ENCODE measurements around the gene CKMT1A. TPM values are rescaled to one million over a fixed set of nuclear protein-coding genes. Genes with fewer than 3 reads are reported as not detected.
"Not testable (repeated sequence)": the region's sequence is repeated elsewhere in the genome, so short reads cannot be mapped to it uniquely, and the experiment has no call there.

The CKMT1A gene
- total RNA-seq, 2 donors from 2014 or later: not detected

DNA sequence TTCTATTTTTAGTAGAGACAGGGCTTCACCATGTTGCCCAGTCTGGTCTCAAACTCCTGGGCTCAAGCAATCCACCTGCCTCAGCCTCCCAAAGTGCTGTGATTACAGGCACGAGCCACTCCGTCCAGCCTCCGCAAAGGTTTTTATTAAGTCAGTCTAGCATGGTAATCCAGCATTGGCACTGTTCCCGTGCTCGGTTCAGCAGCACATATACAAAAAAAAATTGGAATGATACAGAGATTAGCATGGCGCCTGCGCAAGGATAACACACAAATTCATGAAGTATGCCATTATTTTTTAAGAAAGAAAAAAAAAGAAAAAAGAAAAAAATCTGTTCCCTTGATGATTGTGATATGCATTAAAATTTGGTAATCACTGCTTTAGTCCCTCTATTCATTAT, 8.5 kb downstream of the CKMT1A start:
- H3K4me1 ChIP-seq (ENCODE audit: control insufficient read depth in 1 of 2, low read depth in 2 of 2): no peaks in the 10 kb centered on the region
- DNase-seq (ENCODE audit: low spot score) (no peak), ATAC-seq (ENCODE audit: insufficient number of reproducible peaks, low FRiP score, low read depth) (no peak)
- TF ChIP-seq, protein P1, sequence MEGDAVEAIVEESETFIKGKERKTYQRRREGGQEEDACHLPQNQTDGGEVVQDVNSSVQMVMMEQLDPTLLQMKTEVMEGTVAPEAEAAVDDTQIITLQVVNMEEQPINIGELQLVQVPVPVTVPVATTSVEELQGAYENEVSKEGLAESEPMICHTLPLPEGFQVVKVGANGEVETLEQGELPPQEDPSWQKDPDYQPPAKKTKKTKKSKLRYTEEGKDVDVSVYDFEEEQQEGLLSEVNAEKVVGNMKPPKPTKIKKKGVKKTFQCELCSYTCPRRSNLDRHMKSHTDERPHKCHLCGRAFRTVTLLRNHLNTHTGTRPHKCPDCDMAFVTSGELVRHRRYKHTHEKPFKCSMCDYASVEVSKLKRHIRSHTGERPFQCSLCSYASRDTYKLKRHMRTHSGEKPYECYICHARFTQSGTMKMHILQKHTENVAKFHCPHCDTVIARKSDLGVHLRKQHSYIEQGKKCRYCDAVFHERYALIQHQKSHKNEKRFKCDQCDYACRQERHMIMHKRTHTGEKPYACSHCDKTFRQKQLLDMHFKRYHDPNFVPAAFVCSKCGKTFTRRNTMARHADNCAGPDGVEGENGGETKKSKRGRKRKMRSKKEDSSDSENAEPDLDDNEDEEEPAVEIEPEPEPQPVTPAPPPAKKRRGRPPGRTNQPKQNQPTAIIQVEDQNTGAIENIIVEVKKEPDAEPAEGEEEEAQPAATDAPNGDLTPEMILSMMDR (IDR thresholded peaks at IDR 0.05): no peak
- H3K4me3 ChIP-seq: no peak overlapping the region
- H3K27ac ChIP-seq: no peak overlapping the region
- H3K36me3 ChIP-seq: no peaks in the 10 kb centered on the region
- no peaks in the 10 kb centered on the region for H3K9me3 ChIP-seq
- H3K27me3 ChIP-seq (replicated peaks; ENCODE audit: insufficient read depth): no peaks in the 10 kb centered on the region

DNA sequence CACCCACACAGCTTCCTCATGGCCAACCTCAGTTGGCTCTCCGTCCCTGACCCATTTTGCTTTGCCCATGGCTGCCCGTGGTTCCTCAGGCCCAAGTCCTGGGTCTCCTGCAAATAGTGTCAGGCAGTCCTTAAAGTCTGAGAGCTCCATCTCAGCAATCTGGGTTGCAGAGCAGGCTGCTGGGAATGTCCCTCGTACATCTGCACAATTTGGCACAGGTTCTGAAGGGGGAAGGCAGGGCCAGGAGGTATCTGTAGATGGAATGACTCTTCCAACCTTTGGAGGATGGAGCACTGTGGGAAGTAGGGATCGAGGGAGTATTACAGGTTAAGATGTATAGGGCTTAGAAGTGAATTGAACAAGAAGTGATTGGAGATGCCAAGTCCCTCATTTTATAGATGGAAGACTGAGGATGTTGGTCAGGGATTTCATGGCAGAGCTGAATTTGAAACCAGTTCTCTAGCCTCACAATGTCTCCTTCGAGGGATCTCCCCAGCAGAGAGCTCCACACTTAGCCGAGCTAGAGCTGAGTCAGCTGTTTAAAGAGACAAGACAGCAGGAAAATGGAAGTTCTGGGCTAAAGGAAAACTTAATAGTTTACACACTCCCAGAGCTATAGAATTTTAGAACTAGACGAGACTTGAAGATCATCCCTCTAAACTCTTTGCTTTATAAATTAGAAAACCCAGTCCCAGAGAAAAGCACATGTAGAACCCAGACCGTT, 9.2 kb downstream of the CKMT1A start:
- H3K4me1 ChIP-seq (ENCODE audit: control insufficient read depth in 1 of 2, low read depth in 2 of 2): no peaks in the 10 kb centered on the region
- ATAC-seq (ENCODE audit: insufficient number of reproducible peaks, low FRiP score, low read depth): no peak

DNA sequence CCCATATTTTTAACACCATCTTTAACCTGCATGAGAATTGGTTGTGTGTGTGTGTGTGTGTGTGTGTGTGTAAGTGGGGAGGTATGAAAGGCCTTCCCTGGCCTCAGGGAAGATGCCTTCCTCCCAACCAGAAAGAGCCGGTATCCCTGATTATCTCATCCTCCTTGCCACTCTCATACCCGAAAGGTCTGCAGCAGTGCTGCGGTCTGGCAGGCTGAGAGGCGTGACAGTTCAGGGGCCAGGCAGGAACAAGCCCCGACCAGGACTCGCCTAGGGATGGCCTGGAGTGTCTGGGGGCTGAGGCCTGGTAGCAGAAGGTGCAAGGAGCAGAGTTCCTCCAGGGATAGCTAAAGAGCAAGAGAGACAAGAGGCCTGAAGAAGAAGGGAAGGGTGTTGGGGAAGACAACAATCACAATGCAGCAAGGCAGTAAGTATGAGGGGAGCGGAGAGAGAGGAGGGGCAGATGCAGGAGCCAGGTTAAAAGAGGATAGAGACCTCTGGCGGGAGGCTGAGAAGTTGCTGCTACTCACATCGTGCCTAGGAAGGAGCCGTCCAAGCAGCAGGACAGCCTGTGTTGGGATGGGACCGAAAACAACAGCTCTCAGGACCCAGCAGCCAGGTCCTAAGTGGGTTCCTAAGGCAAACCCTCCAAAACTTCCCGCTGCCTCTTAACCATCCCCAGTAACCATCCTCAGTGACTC, 16.9 kb downstream of the CKMT1A start:
- H3K27me3 ChIP-seq (replicated peaks; ENCODE audit: insufficient read depth); ATAC-seq (ENCODE audit: insufficient number of reproducible peaks, low FRiP score, low read depth); H3K9me3 ChIP-seq; DNase-seq (ENCODE audit: low spot score); H3K36me3 ChIP-seq; H3K4me1 ChIP-seq (ENCODE audit: control insufficient read depth in 1 of 2, low read depth in 2 of 2); H3K4me3 ChIP-seq; H3K27ac ChIP-seq: not testable (repeated sequence)

More for the DNA sequence above, 9.2 kb downstream of the CKMT1A start:
- Histone ChIP-seq H3K9me3 (no peaks in the 10 kb centered on the region), H3K4me3 (no peak overlapping the region), H3K27ac (no peak overlapping the region), H3K27me3 (replicated peaks; ENCODE audit: insufficient read depth) (no peaks in the 10 kb centered on the region), H3K36me3 (no peaks in the 10 kb centered on the region)
- TF ChIP-seq, protein P1 (IDR thresholded peaks at IDR 0.05): no peak
- no peak for DNase-seq (ENCODE audit: low spot score)

DNA sequence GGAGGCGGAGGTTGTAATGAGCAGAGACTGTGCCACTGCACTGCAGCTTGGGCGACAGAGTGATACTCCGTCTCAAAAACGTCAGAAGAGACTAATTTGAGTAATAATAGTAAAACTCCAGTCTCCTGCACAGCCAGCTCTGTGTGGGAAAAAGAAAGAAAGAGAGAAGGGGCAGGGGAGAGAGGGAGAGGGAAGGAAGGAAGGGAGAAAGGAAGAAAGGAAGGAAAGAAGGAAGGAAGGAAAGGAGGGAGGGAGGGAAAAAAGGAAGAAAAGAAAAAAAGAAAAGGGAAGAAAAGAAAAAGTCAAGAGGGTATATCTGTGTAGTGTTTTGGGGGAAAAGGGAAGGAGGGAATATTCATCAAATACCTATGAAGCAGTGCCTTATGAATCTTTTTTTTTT, 29.5 kb downstream of the CKMT1A start:
- Histone ChIP-seq H3K4me1 (ENCODE audit: control insufficient read depth in 1 of 2, low read depth in 2 of 2) (peaks cover 9 to 13% of the 10 kb centered on the region in 2 donors), H3K9me3 (no peaks in the 10 kb centered on the region), H3K36me3 (no peaks in the 10 kb centered on the region), H3K27me3 (replicated peaks; ENCODE audit: insufficient read depth) (no peaks in the 10 kb centered on the region), H3K27ac (no peak overlapping the region), H3K4me3 (no peak overlapping the region)
- no peak for ATAC-seq (ENCODE audit: insufficient number of reproducible peaks, low FRiP score, low read depth)
- TF ChIP-seq, protein P1 (IDR thresholded peaks at IDR 0.05): no peak
- no peak for DNase-seq (ENCODE audit: low spot score)

DNA sequence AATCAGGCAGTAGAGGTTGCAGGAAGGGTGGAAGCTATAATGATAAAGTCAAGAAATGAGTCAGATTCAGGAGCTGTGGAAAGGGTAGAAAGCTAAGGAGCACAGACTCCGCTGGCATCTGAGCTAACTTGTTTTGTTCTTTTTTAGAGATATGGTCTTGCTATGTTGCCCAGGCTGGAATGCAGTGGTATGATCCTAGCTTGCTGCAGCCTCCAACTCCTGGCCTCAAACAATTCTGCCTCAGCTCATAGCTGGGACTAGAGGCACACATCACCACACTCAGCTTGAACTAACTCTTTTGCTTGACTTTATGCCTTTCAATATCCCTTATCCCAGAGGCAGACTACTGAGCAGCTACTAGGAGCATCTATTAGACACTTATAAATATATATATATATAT, 32.6 kb downstream of the CKMT1A start:
- H3K27ac ChIP-seq; DNase-seq (ENCODE audit: low spot score); H3K4me3 ChIP-seq; H3K9me3 ChIP-seq; H3K36me3 ChIP-seq; ATAC-seq (ENCODE audit: insufficient number of reproducible peaks, low FRiP score, low read depth); H3K27me3 ChIP-seq (replicated peaks; ENCODE audit: insufficient read depth): not testable (repeated sequence)
- H3K4me1 ChIP-seq (ENCODE audit: control insufficient read depth in 1 of 2, low read depth in 2 of 2): peaks cover 13 to 21% of the 10 kb centered on the region in 2 donors

DNA sequence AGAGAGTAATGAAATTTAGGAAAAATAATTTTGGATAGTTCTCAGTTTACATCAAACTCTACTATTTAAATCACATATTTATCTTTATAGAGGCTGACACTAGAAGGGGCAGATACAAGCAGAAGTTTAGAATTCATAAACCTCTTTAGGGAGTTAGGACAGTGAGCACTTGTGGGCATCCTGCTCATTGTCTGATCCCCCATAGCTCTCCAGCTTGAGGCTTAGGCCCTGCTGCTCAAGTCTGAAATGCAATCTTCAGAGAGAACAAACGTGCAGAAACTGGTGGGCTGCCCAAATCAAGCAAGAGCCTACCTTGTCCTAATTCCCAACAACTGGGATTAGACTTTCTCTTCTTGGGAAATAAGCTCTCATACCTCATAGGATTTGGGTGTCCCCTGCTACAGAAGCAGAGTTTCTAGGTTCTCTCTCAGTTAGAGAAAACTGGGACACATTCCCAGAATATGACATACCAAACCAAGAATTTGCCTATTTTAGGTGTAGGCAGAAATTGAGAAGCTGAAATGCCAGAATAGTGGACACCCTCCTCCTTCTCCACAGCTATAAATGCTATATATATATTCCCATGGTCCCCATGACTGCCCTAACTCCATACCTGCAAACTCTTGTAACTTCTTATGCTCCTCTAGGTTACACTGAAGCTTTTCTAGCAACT, 34.5 kb downstream of the CKMT1A start:
- peak; percentile 53 for ATAC-seq (ENCODE audit: insufficient number of reproducible peaks, low FRiP score, low read depth)
- Histone ChIP-seq H3K4me1 (ENCODE audit: control insufficient read depth in 1 of 2, low read depth in 2 of 2) (peaks cover 13 to 21% of the 10 kb centered on the region in 2 donors), H3K27ac (peak overlapping the region; percentile 87 to 92), H3K4me3 (peak overlapping the region; percentile 26)
- H3K36me3 ChIP-seq; DNase-seq (ENCODE audit: low spot score); H3K9me3 ChIP-seq; H3K27me3 ChIP-seq (replicated peaks; ENCODE audit: insufficient read depth): not testable (repeated sequence)

Data from thoracic aorta (tissue), 2 donors.